KOPT-K1 (cell line): ENCODE data around the gene TXNL4B.
"Not testable (repeated sequence)": the region's sequence is repeated elsewhere in the genome, so short reads cannot be mapped to it uniquely, and the experiment has no call there.

Source experiments
- H3K27ac ChIP-seq: fragments of 200-600 bp; sonication (generic); 2 replicates; pipeline ENCODE4 v1.5.1; 2016; ENCODE audit warnings: antibody characterized with exemption, mild to moderate bottlenecking, low read depth, low read length; ENCODE audit not compliant: poor library complexity, severe bottlenecking
- H3K36me3 ChIP-seq: fragments of 200-600 bp; sonication (generic); 2 replicates; pipeline ENCODE4 v1.5.1; 2017; ENCODE audit warnings: antibody characterized with exemption, mild to moderate bottlenecking, low read length, moderate library complexity; ENCODE audit not compliant: insufficient read depth
- H3K9me3 ChIP-seq: fragments of 200-600 bp; sonication (generic); 2 replicates; pipeline ENCODE4 v1.5.1; 2017; ENCODE audit warnings: antibody characterized with exemption, low read length, mild to moderate bottlenecking; ENCODE audit not compliant: insufficient read depth, poor library complexity, severe bottlenecking

Gene TXNL4B

GRCh38 chr16:72104905-72105304 is 11.5 kb upstream of the TXNL4B start:
- no peaks in the 10 kb centered on the region for H3K9me3 ChIP-seq
- no peak overlapping the region for H3K27ac ChIP-seq
- peaks cover 100% of the 10 kb centered on the region for H3K36me3 ChIP-seq

DNA sequence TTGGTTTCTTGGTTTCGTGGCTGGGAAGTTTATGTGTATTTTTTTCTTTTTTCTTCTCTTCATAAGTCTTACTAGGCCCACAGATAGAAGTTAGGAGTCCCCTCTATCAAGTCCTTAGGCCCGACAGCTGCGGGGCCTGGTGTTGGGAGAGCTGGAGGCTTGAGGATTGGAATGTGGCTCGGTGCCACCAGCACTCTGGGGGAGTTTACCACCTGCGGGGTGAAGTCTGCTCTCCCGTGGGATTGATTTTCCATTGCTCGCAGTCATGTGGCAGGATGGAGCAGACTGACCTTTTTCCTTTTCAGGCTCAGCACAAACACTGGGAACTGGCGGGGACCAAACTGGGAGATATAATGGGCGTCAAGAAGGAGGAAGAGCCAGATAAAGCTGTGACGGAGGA is 7.8 kb upstream of the TXNL4B start:
- H3K36me3 ChIP-seq = peaks cover 100% of the 10 kb centered on the region
- H3K9me3 ChIP-seq = no peaks in the 10 kb centered on the region
- no peak overlapping the region for H3K27ac ChIP-seq

- Histone ChIP-seq H3K9me3 (no peaks in the 10 kb centered on the region), H3K27ac (no peak overlapping the region), H3K36me3 (peaks cover 88% of the 10 kb centered on the region)
Observed at GRCh38 chr16:72099377-72099818, 6.0 kb upstream of the TXNL4B start.

GRCh38 chr16:72098936-72099335 is 5.5 kb upstream of the TXNL4B start:
- peaks cover 83% of the 10 kb centered on the region for H3K36me3 ChIP-seq
- H3K27ac ChIP-seq = no peak overlapping the region
- H3K9me3 ChIP-seq = no peaks in the 10 kb centered on the region

DNA sequence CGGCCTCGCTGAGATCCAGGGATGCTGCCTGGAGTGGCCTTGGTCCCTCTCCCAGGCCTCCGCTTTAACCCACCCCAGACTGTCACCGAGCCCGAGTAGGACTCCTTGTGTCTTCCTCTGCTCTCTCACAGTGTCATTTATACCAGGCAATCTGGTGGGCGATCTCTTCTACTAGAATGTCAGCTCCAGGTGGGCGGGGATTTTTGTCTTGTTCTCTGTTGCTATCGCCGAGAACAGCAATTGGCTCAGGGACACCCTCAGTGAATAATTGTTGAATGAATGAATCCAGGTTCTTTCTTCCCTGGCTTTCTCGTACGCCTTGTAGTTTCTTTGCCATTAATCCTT is 818 bp upstream of the TXNL4B start:
- Histone ChIP-seq H3K36me3 (peaks cover 57% of the 10 kb centered on the region), H3K27ac (peak overlapping the region; percentile 77), H3K9me3 (no peaks in the 10 kb centered on the region)

DNA sequence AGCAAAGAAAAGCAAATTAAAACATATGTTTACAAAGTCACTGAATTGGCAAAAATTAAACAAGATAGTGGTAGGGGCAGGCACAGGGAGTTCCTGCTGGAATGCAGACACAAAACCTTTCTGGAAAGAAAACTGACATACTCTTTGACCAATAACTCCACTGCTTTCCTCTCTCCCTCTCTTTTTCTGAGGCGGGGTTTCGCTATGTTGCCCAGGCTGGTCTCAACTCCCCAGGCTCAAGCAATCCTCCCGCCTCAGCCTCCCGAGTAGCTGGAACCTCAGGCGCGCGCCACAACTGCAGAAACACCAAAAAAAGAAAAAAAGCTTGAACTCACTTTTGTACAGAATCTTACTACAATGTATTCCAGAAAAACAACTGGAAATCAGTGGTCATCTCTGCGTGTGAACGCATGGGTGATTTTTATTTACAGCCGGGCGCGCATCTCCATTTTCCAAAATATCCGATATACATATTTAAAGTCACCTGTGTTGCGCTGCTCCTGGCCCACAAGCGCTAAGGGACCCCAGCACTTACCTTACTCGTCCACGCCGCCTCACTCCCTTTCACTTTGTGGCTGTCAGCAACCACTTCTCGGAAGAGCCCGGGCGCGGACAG is 480 bp downstream of the TXNL4B start:
- Histone ChIP-seq H3K36me3 (peaks cover 57% of the 10 kb centered on the region), H3K27ac (peak overlapping the region; percentile 77), H3K9me3 (no peaks in the 10 kb centered on the region)

DNA sequence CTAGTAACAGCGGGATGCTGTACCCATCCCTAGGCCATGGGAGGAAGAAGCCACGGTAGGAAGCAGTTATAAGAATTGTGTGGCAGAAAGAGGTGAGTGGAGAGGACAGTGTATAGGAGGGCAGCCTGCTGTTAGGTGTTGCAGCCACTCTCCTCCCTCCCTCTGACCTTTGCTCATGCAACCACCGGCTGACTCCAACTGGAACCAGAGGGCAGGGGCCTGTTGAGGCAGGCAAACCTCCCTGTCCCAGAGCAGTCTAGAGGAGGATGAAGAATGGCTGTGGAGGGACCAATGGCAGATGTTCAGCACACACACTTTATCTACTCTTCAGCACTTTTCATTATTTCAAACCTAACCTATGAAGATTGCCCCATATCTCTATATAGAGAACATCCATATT is 2.2 kb downstream of the TXNL4B start:
- no peaks in the 10 kb centered on the region for H3K9me3 ChIP-seq
- peaks cover 57% of the 10 kb centered on the region for H3K36me3 ChIP-seq
- H3K27ac ChIP-seq = no peak overlapping the region

GRCh38 chr16:72085002-72085401 is 8.4 kb downstream of the TXNL4B start:
- H3K36me3 ChIP-seq = peaks cover 59% of the 10 kb centered on the region
- no peak overlapping the region for H3K27ac ChIP-seq
- H3K9me3 ChIP-seq = peaks cover 11% of the 10 kb centered on the region

DNA sequence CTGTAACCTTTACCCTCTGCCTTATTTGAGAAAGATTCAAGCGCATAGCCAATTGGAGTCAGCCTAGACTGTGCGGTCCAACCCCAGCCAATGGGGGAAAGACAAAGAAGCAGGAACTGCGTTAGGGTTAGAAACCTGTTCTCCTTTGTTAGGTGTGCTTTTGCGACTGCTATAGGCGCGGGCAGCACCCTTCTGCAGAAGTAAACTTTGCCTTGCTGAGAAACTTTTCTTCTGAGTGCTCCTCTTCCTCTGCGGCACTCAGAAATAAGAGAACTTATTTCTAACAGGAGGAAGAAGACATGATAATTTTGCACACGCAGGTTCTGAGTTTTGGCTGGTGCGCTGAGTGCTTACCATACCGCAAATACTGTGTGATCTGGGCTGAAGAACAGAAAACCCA is 9.0 kb downstream of the TXNL4B start:
- Histone ChIP-seq H3K9me3 (peaks cover 11% of the 10 kb centered on the region), H3K27ac (no peak overlapping the region), H3K36me3 (peaks cover 53% of the 10 kb centered on the region)

- peaks cover 48% of the 10 kb centered on the region for H3K36me3 ChIP-seq
Observed at GRCh38 chr16:72083778-72084404, 9.5 kb downstream of the TXNL4B start.

GRCh38 chr16:72076991-72077706 is 16.3 kb downstream of the TXNL4B start:
- H3K9me3 ChIP-seq, H3K27ac ChIP-seq, H3K36me3 ChIP-seq: not testable (repeated sequence)

More at GRCh38 chr16:72083778-72084404, 9.5 kb downstream of the TXNL4B start:
- Histone ChIP-seq H3K9me3 (peaks cover 11% of the 10 kb centered on the region), H3K27ac (no peak overlapping the region)

GRCh38 chr16:72075067-72075466 is 18.4 kb downstream of the TXNL4B start:
- H3K27ac ChIP-seq, H3K9me3 ChIP-seq, H3K36me3 ChIP-seq: not testable (repeated sequence)

DNA sequence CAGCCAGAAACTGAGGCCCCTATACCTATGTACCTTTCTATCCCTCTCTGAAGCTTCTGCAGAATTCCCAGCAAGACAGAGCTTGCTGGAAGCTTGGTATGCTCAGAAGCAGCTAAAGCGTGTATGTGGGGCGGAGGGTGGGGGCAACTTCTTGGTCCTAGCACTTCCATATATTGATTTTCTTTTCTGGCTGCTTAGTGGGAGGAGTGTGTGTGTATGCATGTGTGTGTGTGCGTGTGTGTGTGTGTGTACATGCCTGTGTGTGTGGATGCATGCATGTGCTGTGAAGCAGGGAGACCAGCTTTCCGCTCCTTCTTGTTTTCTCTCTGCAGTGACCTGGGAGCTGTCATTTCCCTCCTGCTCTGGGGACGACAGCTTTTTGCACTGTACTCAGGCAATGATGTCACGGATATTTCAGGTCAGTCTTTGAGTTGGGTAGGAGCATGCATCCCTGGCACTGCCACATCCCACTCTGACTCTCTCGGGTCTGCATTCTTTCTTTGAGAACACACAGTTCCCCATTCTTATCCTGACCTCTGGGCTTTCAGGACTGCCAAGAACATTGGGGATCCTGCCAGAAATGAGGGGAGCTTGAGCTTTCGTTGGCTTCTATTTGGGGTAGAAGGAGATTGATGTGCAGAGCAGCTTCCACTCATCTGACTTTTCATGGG is 19.7 kb downstream of the TXNL4B start:
- H3K9me3 ChIP-seq = no peaks in the 10 kb centered on the region
- no peaks in the 10 kb centered on the region for H3K36me3 ChIP-seq
- no peak overlapping the region for H3K27ac ChIP-seq

GRCh38 chr16:72072514-72073342 is 20.7 kb downstream of the TXNL4B start:
- Histone ChIP-seq H3K36me3 (no peaks in the 10 kb centered on the region), H3K27ac (no peak overlapping the region), H3K9me3 (no peaks in the 10 kb centered on the region)

- no peak overlapping the region for H3K27ac ChIP-seq
- H3K9me3 ChIP-seq = no peaks in the 10 kb centered on the region
- no peaks in the 10 kb centered on the region for H3K36me3 ChIP-seq
Observed at GRCh38 chr16:72068930-72069329, 24.5 kb downstream of the TXNL4B start.
